ENCODE results near the gene UST.
"Not testable (repeated sequence)": the region's sequence is repeated elsewhere in the genome, so short reads cannot be mapped to it uniquely, and the experiment has no call there.

Gene UST

GRCh38 chr6:149086363-149086762 is 339.5 kb downstream of the UST start:
- DNase-seq (ENCODE audit: low spot score), result no peak

GRCh38 chr6:149087898-149088297 is 341.1 kb downstream of the UST start:
- DNase-seq (ENCODE audit: low spot score), result no peak

DNA sequence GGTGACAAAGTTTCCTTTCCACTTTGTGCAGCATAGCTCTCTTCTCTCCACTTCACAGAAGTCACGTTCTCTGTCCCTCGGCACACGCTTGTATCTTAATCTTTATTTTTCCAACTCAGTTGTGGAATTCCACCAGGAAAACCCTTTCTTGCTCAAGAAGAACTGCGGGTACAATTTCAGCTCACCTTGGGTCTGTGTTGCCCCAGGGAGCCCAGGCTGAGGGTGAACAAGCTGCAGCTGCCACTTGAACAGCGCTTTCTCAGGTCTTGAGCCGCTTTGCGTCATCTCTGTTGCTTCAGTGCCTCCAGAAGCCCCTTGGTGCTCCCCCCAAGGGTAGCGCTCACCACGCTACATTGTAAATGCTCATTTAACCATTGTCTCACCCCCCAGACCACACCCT is 341.5 kb downstream of the UST start:
- no peak for DNase-seq (ENCODE audit: low spot score)

GRCh38 chr6:149089510-149089909 is 342.7 kb downstream of the UST start:
- DNase-seq (ENCODE audit: low spot score), result no peak

GRCh38 chr6:149090937-149091336 is 344.1 kb downstream of the UST start:
- DNase-seq (ENCODE audit: low spot score), result no peak

DNA sequence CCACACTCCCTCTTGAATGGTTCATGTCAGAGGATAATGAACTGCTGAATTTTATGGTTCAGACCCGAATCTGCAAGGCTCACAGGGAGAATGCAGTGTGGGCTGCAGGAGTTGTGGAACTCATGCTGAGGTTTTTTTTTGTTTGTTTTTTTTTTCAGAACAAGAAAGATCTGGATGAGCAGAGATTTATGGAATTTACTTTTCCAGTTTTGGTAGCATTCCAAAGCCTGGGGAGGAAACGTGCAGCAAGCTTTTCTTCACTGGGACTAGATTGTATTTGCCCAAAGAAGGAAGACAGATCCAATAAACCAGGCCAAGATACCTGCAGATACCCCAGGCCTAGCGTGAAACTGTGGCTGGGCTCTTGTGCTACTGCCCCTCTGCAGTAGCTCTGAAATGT is 346.8 kb downstream of the UST start:
- no peak for DNase-seq (ENCODE audit: low spot score)

GRCh38 chr6:149094156-149094555 is 347.3 kb downstream of the UST start:
- DNase-seq (ENCODE audit: low spot score), result no peak

DNA sequence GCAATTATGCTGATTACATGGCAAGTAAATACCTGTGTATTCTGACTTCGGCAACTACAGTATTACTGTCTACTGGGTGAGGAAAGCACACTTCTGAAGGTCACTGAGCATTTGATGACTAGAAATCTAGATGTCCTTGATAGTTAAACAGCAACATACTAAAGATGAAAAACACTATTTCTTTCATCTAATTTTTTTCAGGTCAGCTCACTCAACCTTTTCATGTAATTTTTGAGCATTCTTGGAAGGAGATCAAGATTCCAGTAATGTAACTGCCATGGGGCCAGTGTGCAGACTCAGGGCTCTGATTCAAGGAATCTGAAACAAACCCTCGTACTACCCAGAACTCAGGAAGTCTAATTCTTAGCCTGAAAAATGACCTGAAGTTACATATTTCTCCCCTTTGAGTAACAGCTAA is 348.1 kb downstream of the UST start:
- DNase-seq (ENCODE audit: low spot score), result no peak

DNA sequence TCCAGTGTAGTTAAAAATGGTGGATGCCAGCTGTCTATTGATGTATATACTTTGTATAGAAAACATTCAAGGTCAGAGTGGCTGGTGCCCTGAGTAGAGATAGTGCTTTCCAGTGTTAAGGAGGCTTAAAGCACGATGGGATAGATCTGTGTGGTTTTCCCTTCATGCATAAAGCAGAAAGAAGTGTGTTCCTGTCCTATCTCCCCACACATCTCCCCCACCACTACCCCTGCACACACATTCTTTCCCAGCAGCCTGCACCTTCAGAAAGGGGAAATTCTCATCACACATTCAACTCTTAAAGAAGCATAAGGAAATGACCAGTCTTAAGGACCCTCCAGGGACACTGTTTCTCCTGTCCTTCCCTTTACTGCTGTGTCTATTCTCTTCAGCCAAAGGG is 349.0 kb downstream of the UST start:
- no peak for DNase-seq (ENCODE audit: low spot score)

GRCh38 chr6:149097794-149098193 is 351.0 kb downstream of the UST start:
- DNase-seq (ENCODE audit: low spot score), result no peak

GRCh38 chr6:149098700-149099276 is 352.0 kb downstream of the UST start:
- DNase-seq (ENCODE audit: low spot score), result no peak

GRCh38 chr6:149102324-149102723 is 355.5 kb downstream of the UST start:
- DNase-seq (ENCODE audit: low spot score), result no peak

DNA sequence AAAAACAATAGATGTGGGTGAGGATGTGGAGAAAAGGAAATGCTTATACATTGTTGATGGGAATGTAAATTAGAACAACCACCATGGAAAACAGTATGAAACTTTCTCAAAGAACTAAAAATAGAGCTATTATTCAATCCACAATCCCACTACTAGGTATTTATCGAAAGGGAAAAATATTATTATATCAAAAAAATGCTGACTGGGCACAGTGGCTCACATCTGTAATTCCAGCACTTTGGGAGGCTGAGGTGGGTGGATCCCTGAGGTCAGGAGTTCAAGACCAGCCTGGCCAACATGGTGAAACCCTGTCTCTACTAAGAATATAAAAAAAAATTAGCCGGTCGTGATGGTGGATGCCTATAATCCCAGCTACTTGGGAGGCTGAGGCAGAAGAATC is 357.1 kb downstream of the UST start:
- DNase-seq (ENCODE audit: low spot score), result not testable (repeated sequence)

DNA sequence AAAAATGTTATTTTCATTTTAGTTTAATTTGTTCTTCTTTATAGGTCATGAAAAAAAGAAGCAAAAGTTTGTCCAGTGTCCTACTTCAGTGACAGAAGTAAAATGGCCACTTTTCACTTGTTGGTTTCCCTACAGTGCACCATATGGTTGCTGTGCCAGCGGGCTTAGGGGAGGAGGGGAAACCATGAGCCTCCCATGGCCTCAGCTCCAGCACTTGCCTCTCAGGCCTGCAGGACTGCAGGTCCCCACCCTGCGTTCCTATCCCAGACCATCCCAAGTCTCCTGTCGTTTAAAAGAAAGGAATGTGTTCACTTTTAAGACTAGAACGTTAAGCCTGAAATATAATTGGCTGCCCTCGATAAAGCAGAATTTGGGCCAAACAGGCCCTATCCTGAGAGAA is 360.7 kb downstream of the UST start:
- no peak for DNase-seq (ENCODE audit: low spot score)

- DNase-seq (ENCODE audit: low spot score), result no peak
These were observed 361.4 kb downstream of the UST start for GRCh38 chr6:149108038-149108748.

GRCh38 chr6:149108749-149109100 is 361.9 kb downstream of the UST start:
- no peak for DNase-seq (ENCODE audit: low spot score)

GRCh38 chr6:149109397-149110070 is 362.7 kb downstream of the UST start:
- DNase-seq (ENCODE audit: low spot score), result no peak

DNA sequence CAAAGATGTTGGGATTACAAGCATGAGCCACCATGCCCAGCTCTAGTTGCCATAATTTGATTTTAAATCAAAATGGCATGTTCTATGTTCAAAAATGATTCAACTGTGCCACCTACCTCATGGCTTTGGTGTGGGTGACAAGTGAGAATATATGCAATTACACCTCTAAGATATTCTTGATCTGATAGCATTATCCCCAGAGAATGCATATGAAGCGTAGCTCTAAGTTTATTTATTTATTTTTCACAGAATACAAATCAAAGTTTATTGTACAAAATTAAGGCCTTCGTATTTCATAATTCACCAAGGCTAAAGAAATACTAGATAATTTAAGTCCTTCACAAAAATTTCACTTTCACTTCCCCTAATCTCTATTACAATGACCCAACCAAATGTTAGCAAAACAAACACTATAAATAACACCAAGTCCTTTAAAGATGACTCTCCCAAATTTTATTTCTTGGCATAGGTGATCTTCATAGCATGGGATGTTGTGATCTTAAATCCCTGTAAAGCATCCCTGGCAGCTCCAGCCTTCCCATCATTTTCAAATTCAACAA is 364.8 kb downstream of the UST start:
- no peak for DNase-seq (ENCODE audit: low spot score)

- DNase-seq (ENCODE audit: low spot score), result no peak
These were observed 366.1 kb downstream of the UST start for GRCh38 chr6:149112976-149113375.

DNA sequence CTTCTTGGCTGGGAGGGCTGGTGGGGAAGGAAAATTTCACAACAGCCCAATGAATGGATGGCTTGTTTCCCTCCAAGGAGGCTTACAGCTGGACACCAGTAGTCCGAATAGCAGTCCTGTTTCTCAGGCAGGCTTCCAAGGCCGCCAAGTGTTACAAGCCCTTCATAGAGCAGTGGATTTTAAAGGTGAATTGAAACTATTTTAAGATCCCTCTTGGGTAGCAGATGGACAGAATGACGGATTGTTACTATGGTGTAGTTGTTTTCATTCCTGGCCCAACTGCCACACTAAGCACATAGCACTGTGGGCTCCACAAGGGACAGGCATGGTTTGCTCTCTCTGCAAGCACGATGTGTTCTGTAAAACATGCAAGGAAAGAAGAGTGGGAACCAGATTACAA is 367.3 kb downstream of the UST start:
- peak; percentile 44 for DNase-seq (ENCODE audit: low spot score)

- DNase-seq (ENCODE audit: low spot score), result no peak
These were observed 372.2 kb downstream of the UST start for GRCh38 chr6:149118737-149119653.

All from COLO829 (cell line).